ENCODE measurements around the gene CA10.

DNA sequence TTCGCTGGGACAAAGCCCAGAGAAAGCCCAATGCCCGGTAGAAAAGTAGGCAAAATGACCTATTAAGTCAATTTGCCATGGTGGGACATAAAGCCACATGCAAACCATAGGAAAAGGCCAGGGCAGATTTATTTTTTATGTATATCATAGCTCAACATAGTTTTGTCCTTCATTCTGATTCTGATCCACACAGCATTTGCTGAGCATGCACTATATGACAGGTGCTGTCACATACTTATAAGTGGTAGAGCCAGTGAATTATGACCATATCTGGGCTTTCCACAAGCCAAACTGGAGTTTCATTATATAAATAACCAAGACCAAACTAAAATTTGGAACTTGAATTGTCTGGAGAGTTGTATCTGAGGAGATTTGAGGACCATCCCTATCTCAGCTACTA, 74.3 kb downstream of the CA10 start:
- TF ChIP-seq EZH2 (IDR thresholded peaks at IDR 0.05; ENCODE audit: low read length, missing control alignments), result no peak
- TF ChIP-seq, protein P1, sequence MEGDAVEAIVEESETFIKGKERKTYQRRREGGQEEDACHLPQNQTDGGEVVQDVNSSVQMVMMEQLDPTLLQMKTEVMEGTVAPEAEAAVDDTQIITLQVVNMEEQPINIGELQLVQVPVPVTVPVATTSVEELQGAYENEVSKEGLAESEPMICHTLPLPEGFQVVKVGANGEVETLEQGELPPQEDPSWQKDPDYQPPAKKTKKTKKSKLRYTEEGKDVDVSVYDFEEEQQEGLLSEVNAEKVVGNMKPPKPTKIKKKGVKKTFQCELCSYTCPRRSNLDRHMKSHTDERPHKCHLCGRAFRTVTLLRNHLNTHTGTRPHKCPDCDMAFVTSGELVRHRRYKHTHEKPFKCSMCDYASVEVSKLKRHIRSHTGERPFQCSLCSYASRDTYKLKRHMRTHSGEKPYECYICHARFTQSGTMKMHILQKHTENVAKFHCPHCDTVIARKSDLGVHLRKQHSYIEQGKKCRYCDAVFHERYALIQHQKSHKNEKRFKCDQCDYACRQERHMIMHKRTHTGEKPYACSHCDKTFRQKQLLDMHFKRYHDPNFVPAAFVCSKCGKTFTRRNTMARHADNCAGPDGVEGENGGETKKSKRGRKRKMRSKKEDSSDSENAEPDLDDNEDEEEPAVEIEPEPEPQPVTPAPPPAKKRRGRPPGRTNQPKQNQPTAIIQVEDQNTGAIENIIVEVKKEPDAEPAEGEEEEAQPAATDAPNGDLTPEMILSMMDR (conservative IDR thresholded peaks at IDR 0.05 in 1 of 2, IDR thresholded peaks at IDR 0.05 in 1 of 2; ENCODE audit: low read depth in 1 of 2, low read length in 2 of 2), result no peak
